ENCODE data around the gene STAG3. TPM values are rescaled to one million over a fixed set of nuclear protein-coding genes. Genes with fewer than 3 reads are reported as not detected.

The STAG3 gene
- total and polyA plus RNA-seq, 2 of the 8 experiments (the other 6 are each of a cell fraction or from before 2014, with no cell fraction given), result 1.3 to 3.3 TPM

DNA sequence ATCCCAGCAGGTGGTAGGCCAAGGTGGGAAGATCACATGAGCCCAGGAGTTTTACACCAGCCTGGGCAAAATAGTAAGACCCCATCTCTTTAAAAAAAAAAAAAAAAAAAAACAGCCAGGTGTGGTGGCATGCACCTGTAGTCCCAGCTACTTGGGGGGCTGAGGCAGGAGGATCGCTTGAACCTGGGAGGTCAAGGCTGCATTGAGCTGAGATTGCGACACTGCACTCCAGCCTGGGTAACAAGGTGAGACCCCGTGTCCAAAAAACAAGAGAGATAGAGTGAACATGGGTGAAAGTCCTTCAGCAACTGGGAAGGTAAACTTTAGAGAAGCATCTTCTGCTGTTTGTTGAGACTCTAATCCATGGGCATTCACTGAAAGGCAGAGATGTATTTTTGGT is 35.3 kb upstream of the STAG3 start:
- H3K18ac ChIP-seq (ENCODE audit: extremely low read depth, low read length), result no peak overlapping the region
- H3K14ac ChIP-seq (ENCODE audit: insufficient read length), result no peak overlapping the region
- no peak overlapping the region for H3K4me3 ChIP-seq (ENCODE audit: extremely low read depth in 1 of 4, insufficient read depth in 2 of 4, low read depth in 3 of 4, low read length in 4 of 4)
- H4K5ac ChIP-seq (ENCODE audit: insufficient read length, low read depth, low read length), result no peak overlapping the region
- H2AK5ac ChIP-seq (ENCODE audit: low read depth, low read length), result no peak overlapping the region
- no peak overlapping the region for H2AFZ ChIP-seq (ENCODE audit: low read length)
- ChIA-PET CTCF (ENCODE audit: partially characterized antibody) (interaction anchor here (0.5 to 10.2 kb wide), 5 partner anchors 9 to 1397 kb away, joined by 3 to 108 read pairs (median 3); no protein-coding TSS in a partner anchor), POLR2A (ENCODE audit: partially characterized antibody) (interaction anchor here (0.6 to 1.3 kb wide), 4 partner anchors 10 to 658 kb away, joined by 3 to 9 read pairs (median 3); partner anchors contain the start of genes AP4M1 and MCM7)
- FAIRE-seq, result no peak
- no peak for DNase-seq (ENCODE audit: low read depth in 1 of 2, low spot score in 2 of 2)
- H3K9ac ChIP-seq (replicated peaks in 1 of 4; ENCODE audit: extremely low read depth in 1 of 4, low read depth in 3 of 4, low read length in 3 of 4), result no peak overlapping the region
- no peak overlapping the region for H3K27ac ChIP-seq (ENCODE audit: low read depth, low read length)
- H2BK5ac ChIP-seq (ENCODE audit: low read depth, low read length), result no peak overlapping the region
- H3K23ac ChIP-seq (ENCODE audit: insufficient read length), result no peak overlapping the region
- H2BK15ac ChIP-seq (ENCODE audit: low read length), result no peak overlapping the region
- H3K36me3 ChIP-seq (ENCODE audit: control insufficient read depth in 2 of 4, insufficient read depth in 4 of 4, low read length in 3 of 4), result no peaks in the 10 kb centered on the region
- H3K4me1 ChIP-seq (replicated peaks in 1 of 4; ENCODE audit: control insufficient read depth in 3 of 4, insufficient read depth in 4 of 4, low read length in 3 of 4), result peaks cover 0 to 2% (median 0%) of the 10 kb centered on the region in 4 experiments; a peak in 1 of 7 replicates
- H4K91ac ChIP-seq (replicated peaks; ENCODE audit: insufficient read length, low read length), result no peak overlapping the region
- H4K20me1 ChIP-seq (replicated peaks in 1 of 2; ENCODE audit: control insufficient read depth in 1 of 2, insufficient read depth in 2 of 2, low read length in 2 of 2), result no peaks in the 10 kb centered on the region
- no peak overlapping the region for H2BK12ac ChIP-seq (ENCODE audit: low read depth, low read length)
- no peaks in the 10 kb centered on the region for H3K23me2 ChIP-seq (ENCODE audit: low read depth, low read length)
- TF ChIP-seq EZH2 (IDR thresholded peaks at IDR 0.05; ENCODE audit: low read depth, low read length, severe bottlenecking), result no peak
- TF ChIP-seq RBBP5 (IDR thresholded peaks at IDR 0.05; ENCODE audit: borderline replicate concordance, low read depth, low read length), result no peak
- TF ChIP-seq, protein P1, sequence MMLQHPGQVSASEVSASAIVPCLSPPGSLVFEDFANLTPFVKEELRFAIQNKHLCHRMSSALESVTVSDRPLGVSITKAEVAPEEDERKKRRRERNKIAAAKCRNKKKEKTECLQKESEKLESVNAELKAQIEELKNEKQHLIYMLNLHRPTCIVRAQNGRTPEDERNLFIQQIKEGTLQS (IDR thresholded peaks at IDR 0.05; ENCODE audit: insufficient read depth, low read depth, low read length), result no peak
- no peak for TF ChIP-seq POLR2A (IDR thresholded peaks at IDR 0.05; ENCODE audit: control extremely low read depth in 1 of 2, low read depth in 2 of 2, low read length in 2 of 2)
- no peak for TF ChIP-seq GABPA (IDR thresholded peaks at IDR 0.05; ENCODE audit: borderline replicate concordance, insufficient read depth, low read length)
- TF ChIP-seq JUN (IDR thresholded peaks at IDR 0.05; ENCODE audit: low read depth, low read length), result no peak
- no peak for TF ChIP-seq YY1 (IDR thresholded peaks at IDR 0.05; ENCODE audit: low read depth, low read length)
- TF ChIP-seq SIN3A (conservative IDR thresholded peaks at IDR 0.05 in 1 of 2, IDR thresholded peaks at IDR 0.05 in 1 of 2; ENCODE audit: low read depth in 1 of 2, low read length in 2 of 2), result no peak
- no peak for TF ChIP-seq KDM1A (IDR thresholded peaks at IDR 0.05; ENCODE audit: borderline replicate concordance, low read length)
- no peak for TF ChIP-seq POLR2AphosphoS5 (IDR thresholded peaks at IDR 0.05; ENCODE audit: low read depth, low read length)
- TF ChIP-seq NRF1 (IDR thresholded peaks at IDR 0.05; ENCODE audit: low read depth, low read length), result no peak
- TF ChIP-seq TCF12 (IDR thresholded peaks at IDR 0.05; ENCODE audit: low read depth, low read length), result no peak
- TF ChIP-seq BRCA1 (IDR thresholded peaks at IDR 0.05; ENCODE audit: low read depth, low read length), result no peak
- TF ChIP-seq JUND (IDR thresholded peaks at IDR 0.05; ENCODE audit: low read length), result no peak
- no peak overlapping the region for H2BK120ac ChIP-seq (replicated peaks; ENCODE audit: low read depth, low read length)
- no peaks in the 10 kb centered on the region for H3K79me1 ChIP-seq (ENCODE audit: low read depth, low read length)
- no peak overlapping the region for H3K4me2 ChIP-seq (ENCODE audit: insufficient read depth in 1 of 2, low read depth in 2 of 2, low read length in 2 of 2)
- H2BK20ac ChIP-seq (ENCODE audit: low read length), result no peak overlapping the region
- H4K8ac ChIP-seq (ENCODE audit: extremely low read depth, insufficient read depth, low read length), result no peak overlapping the region
- H3K4ac ChIP-seq (replicated peaks; ENCODE audit: insufficient read length, low read depth, low read length), result no peak overlapping the region
- no peaks in the 10 kb centered on the region for H3K79me2 ChIP-seq (ENCODE audit: control insufficient read depth in 1 of 2, insufficient read depth in 2 of 2, low read length in 2 of 2)
- H3K9me3 ChIP-seq (ENCODE audit: insufficient read depth in 2 of 2, low read depth in 1 of 2, low read length in 1 of 2), result no peaks in the 10 kb centered on the region
- no peak overlapping the region for H3K56ac ChIP-seq (replicated peaks; ENCODE audit: insufficient read length, low read depth, low read length)
- 86% methylated on average over 3 of the region's 3 CpGs; no CpG with 5 or more reads in 1 of the 2 experiments for WGBS, 2 experiments (ENCODE audit: extremely low coverage in 1 of 2, insufficient coverage in 1 of 2, insufficient read length in 1 of 2, insufficient replicate concordance in 2 of 2, low coverage in 1 of 2, low lambda C conversion rate in 2 of 2, missing lambda C conversion rate in 1 of 2)
- H3K27me3 ChIP-seq (replicated peaks in 1 of 4; ENCODE audit: control insufficient read depth in 3 of 4, extremely low read depth in 1 of 4, insufficient read depth in 3 of 4, low read length in 3 of 4), result no peaks in the 10 kb centered on the region

Measured in H1 (cell line).